Osteocyte (in vitro differentiated cells): ENCODE data around the gene TDRD7. TPM values are rescaled to one million over a fixed set of nuclear protein-coding genes. Genes with fewer than 3 reads are reported as not detected.
A peak's percentile ranks its signal among the peaks of the same experiment; 100 is the strongest.

Experiments used
- DNase-seq: peaks from one replicate; pipeline ENCODE4 v3.0.0; 2021; ENCODE audit warnings: mixed read lengths; ENCODE audit not compliant: unreplicated experiment; ENCODE audit errors: extremely low spot score
- H3K27ac Mint-ChIP-seq: one replicate; pipeline ENCODE4 v1.8.0; 2021; ENCODE audit warnings: mild to moderate bottlenecking, mixed read lengths; ENCODE audit not compliant: unreplicated experiment
- H3K27me3 Mint-ChIP-seq: one replicate; pipeline ENCODE4 v1.8.0; 2021; ENCODE audit warnings: mixed read lengths; ENCODE audit not compliant: unreplicated experiment
- H3K36me3 Mint-ChIP-seq: one replicate; pipeline ENCODE4 v1.8.0; 2021; ENCODE audit warnings: mixed read lengths; ENCODE audit not compliant: unreplicated experiment
- H3K4me1 Mint-ChIP-seq: one replicate; pipeline ENCODE4 v1.8.0; 2021; ENCODE audit warnings: mixed read lengths; ENCODE audit not compliant: unreplicated experiment
- H3K4me3 Mint-ChIP-seq: one replicate; pipeline ENCODE4 v1.8.0; 2021; ENCODE audit warnings: mild to moderate bottlenecking, moderate library complexity, mixed read lengths; ENCODE audit not compliant: unreplicated experiment
- H3K9me3 Mint-ChIP-seq: one replicate; pipeline ENCODE4 v1.8.0; 2021; ENCODE audit warnings: mixed read lengths; ENCODE audit not compliant: unreplicated experiment
- total RNA-seq: library from RNA; stranded (reverse); gene quantifications from 2 replicates; pipeline ENCODE4 v1.2.1, GENCODE V29; 2021
- TF ChIP-seq, protein P1 (sequence below): fragments of 200-600 bp; sonication (generic); IDR thresholded peaks from 2 replicates; pipeline ENCODE4 v1.5.0; 2021; ENCODE audit warnings: antibody characterized with exemption, mild to moderate bottlenecking, moderate library complexity

The TDRD7 gene
- total RNA-seq, 1 donor from 2014 or later: 8.6 TPM

DNA sequence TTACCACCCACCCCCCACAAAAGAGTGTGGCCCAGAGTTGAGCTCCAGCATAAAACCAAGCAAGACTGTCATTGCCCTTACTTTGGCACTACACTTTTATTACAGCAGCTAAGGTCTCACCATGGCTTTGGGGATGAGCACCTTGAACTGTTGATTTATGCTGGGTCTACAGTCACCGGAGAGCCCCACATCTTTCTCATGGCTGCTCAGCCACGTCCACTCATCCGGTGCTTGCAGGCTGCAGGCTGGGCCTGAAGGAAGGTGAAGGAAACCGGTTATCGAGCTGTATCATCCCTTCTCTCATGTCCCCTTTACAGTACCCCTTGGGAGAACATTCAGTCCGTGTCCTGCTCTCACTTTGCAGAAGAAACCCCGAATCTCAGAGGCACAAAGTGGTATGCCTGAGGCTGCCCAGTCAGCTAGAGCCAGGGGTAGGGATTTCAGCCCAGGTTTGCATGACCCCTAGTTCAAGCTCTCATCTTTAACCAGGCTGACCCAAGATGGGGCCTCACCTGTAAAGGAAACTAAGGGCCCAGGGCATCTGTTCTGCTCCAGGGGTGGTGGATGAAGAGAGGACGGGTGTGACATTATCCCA is 101.2 kb downstream of the TDRD7 start:
- no peak overlapping the region for H3K27ac Mint-ChIP-seq
- TF ChIP-seq, protein P1, sequence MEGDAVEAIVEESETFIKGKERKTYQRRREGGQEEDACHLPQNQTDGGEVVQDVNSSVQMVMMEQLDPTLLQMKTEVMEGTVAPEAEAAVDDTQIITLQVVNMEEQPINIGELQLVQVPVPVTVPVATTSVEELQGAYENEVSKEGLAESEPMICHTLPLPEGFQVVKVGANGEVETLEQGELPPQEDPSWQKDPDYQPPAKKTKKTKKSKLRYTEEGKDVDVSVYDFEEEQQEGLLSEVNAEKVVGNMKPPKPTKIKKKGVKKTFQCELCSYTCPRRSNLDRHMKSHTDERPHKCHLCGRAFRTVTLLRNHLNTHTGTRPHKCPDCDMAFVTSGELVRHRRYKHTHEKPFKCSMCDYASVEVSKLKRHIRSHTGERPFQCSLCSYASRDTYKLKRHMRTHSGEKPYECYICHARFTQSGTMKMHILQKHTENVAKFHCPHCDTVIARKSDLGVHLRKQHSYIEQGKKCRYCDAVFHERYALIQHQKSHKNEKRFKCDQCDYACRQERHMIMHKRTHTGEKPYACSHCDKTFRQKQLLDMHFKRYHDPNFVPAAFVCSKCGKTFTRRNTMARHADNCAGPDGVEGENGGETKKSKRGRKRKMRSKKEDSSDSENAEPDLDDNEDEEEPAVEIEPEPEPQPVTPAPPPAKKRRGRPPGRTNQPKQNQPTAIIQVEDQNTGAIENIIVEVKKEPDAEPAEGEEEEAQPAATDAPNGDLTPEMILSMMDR: no peak

DNA sequence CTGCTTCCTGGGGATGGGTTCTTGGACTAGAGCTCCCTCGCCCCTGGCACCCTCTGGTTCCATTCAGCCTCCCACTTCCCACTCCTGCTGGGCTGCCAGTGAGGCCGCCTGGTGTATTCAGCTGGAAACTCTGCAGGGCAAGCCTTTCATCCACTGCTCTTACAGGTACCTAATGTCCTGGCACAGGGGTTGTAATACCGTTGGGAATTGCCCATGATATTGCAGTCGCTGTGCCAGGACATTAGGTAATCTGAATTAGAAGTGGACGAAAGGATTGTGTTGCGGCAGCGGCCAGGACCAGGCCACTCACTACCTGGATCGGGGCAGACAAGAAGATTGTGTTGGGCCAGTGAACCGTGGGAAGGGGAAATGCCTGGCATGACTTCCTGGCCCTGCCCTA is 102.6 kb downstream of the TDRD7 start:
- H3K4me3 Mint-ChIP-seq: no peak overlapping the region
- peaks cover 34% of the 10 kb centered on the region for H3K27me3 Mint-ChIP-seq
- no peak for DNase-seq
- TF ChIP-seq, protein P1: no peak
- no peaks in the 10 kb centered on the region for H3K9me3 Mint-ChIP-seq
- H3K4me1 Mint-ChIP-seq: no peaks in the 10 kb centered on the region
- no peak overlapping the region for H3K27ac Mint-ChIP-seq
- H3K36me3 Mint-ChIP-seq: no peaks in the 10 kb centered on the region

More for the DNA sequence above, 101.2 kb downstream of the TDRD7 start:
- Mint-ChIP-seq H3K36me3 (no peaks in the 10 kb centered on the region), H3K4me3 (no peak overlapping the region), H3K4me1 (no peaks in the 10 kb centered on the region), H3K27me3 (peaks cover 35% of the 10 kb centered on the region), H3K9me3 (no peaks in the 10 kb centered on the region)
- peak; percentile 40 for DNase-seq

DNA sequence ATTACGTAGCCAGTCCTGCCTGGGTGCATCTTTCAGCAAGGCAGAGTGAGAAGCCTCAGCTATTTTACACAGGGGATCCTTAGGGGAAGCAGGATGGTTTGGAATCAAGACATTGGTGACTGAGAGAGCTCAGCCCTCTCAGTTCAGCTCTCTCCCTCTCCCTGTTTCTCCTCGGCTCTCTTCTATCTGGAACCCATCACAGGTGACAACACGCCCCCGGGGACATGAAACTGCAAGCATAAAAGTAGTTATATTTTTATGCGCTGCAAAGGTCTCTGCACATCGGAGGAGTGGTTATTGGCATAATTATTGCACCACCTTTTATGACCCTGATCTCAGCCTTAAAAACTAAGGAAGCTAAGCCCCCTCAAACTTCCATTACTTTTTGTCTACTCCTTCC is 103.8 kb downstream of the TDRD7 start:
- no peaks in the 10 kb centered on the region for H3K4me1 Mint-ChIP-seq
- H3K36me3 Mint-ChIP-seq: no peaks in the 10 kb centered on the region
- TF ChIP-seq, protein P1: no peak
- H3K27me3 Mint-ChIP-seq: peaks cover 39% of the 10 kb centered on the region
- no peak overlapping the region for H3K4me3 Mint-ChIP-seq
- no peak overlapping the region for H3K27ac Mint-ChIP-seq
- DNase-seq: no peak
- H3K9me3 Mint-ChIP-seq: no peaks in the 10 kb centered on the region

DNA sequence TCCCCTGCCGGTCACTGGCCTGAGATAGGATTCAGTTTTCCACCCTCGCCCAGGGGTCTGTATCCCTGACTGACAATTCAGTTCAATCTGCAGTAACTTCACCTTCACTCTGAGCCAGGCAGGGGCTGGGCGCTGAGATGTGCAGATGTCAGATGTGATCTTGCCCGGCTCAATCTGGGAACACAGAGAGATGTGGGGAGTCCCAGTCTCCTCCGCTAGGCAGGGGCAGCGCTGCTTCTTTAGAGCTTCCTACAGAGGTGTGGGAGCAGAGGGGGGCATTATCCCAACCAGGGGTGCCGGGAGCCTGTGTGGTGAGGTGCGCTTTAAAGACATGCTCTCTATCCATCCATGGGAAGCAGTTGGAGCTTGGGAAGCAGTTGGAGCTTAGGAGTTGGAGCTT is 104.2 kb downstream of the TDRD7 start:
- H3K4me1 Mint-ChIP-seq: no peaks in the 10 kb centered on the region
- H3K9me3 Mint-ChIP-seq: no peaks in the 10 kb centered on the region
- H3K27ac Mint-ChIP-seq: no peak overlapping the region
- TF ChIP-seq, protein P1: no peak
- peaks cover 43% of the 10 kb centered on the region for H3K27me3 Mint-ChIP-seq
- no peak overlapping the region for H3K4me3 Mint-ChIP-seq
- DNase-seq: no peak
- no peaks in the 10 kb centered on the region for H3K36me3 Mint-ChIP-seq

DNA sequence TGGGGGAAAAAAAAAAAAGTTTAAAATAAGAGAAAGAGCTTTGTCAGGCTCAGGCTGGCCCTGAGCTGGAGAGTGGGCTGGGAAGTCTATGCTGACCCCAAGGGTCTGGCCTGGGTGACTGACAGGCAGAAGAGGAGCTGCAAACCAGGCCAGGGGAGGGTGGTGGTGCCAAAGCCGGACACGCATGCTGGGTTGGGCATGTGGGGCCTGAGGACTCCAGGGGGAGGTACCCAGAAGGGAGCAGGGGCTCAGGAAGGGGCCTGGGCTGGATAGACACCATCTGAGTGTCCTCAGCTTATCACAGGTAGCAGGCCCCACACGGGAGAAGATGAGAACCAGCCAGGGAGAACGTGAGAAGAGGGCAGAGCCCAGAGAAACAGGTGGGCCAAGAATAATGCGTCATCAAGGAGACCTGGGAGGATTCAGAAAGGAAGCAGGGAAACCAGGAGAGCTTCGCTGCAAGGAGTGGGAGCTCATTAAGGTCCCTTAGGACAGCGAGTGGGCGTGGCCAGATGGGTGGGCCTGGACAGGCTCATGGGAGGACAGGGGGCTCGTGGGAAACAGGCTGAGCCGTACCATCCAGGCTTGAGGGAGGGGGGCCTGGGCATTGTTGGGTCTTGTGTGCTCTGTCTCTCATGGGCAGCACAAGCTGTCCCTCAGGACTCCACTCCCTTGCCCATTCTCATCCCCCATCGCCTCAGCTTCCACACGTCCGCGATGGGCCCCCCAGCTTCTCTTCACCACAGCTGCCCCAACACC is 105.6 kb downstream of the TDRD7 start:
- H3K27ac Mint-ChIP-seq: no peak overlapping the region
- H3K36me3 Mint-ChIP-seq: no peaks in the 10 kb centered on the region
- TF ChIP-seq, protein P1: no peak
- H3K9me3 Mint-ChIP-seq: no peaks in the 10 kb centered on the region
- H3K27me3 Mint-ChIP-seq: peaks cover 46% of the 10 kb centered on the region
- no peak overlapping the region for H3K4me3 Mint-ChIP-seq
- no peaks in the 10 kb centered on the region for H3K4me1 Mint-ChIP-seq
- no peak for DNase-seq
